ENCODE data around the gene ERFL.

The ERFL gene

GRCh38 chr19:41920882-41921576 is 7.2 kb downstream of the ERFL start:
- TF ChIP-seq SPI1 (IDR thresholded peaks at IDR 0.05; ENCODE audit: borderline replicate concordance, low read depth) = no peak
- TF ChIP-seq GABPA (IDR thresholded peaks at IDR 0.05; ENCODE audit: low read depth) = no peak
- no peak for TF ChIP-seq CTCF (IDR thresholded peaks at IDR 0.05; ENCODE audit: insufficient read depth, low read length)
- no peak for TF ChIP-seq REST (IDR thresholded peaks at IDR 0.05; ENCODE audit: insufficient replicate concordance, low read depth)
- no peak for TF ChIP-seq POLR2AphosphoS5 (IDR thresholded peaks at IDR 0.05; ENCODE audit: low read depth)
- Histone ChIP-seq H3K27ac (replicated peaks) (no peak overlapping the region), H3K4me3 (replicated peaks; ENCODE audit: insufficient read depth, low read length) (no peak overlapping the region), H3K27me3 (ENCODE audit: insufficient read depth, poor library complexity, severe bottlenecking) (peaks cover 37% of the 10 kb centered on the region)
- no peak for DNase-seq (ENCODE audit: low read depth in 1 of 2, low spot score in 1 of 2)

- TF ChIP-seq REST (IDR thresholded peaks at IDR 0.05; ENCODE audit: insufficient replicate concordance, low read depth) = no peak
- TF ChIP-seq SPI1 (IDR thresholded peaks at IDR 0.05; ENCODE audit: borderline replicate concordance, low read depth) = no peak
- TF ChIP-seq POLR2AphosphoS5 (IDR thresholded peaks at IDR 0.05; ENCODE audit: low read depth) = no peak
- no peak for TF ChIP-seq GABPA (IDR thresholded peaks at IDR 0.05; ENCODE audit: low read depth)
- no peak for TF ChIP-seq CTCF (IDR thresholded peaks at IDR 0.05; ENCODE audit: insufficient read depth, low read length)
- Histone ChIP-seq H3K27me3 (ENCODE audit: insufficient read depth, poor library complexity, severe bottlenecking) (peaks cover 43% of the 10 kb centered on the region), H3K4me3 (replicated peaks; ENCODE audit: insufficient read depth, low read length) (no peak overlapping the region), H3K27ac (replicated peaks) (no peak overlapping the region)
- no peak for DNase-seq (ENCODE audit: low read depth in 1 of 2, low spot score in 1 of 2)
Measured at GRCh38 chr19:41919948-41920712, 8.1 kb downstream of the ERFL start.

GRCh38 chr19:41918653-41919244 is 9.5 kb downstream of the ERFL start:
- TF ChIP-seq POLR2AphosphoS5 (IDR thresholded peaks at IDR 0.05; ENCODE audit: low read depth) (no peak), CTCF (IDR thresholded peaks at IDR 0.05; ENCODE audit: insufficient read depth, low read length) (no peak), GABPA (IDR thresholded peaks at IDR 0.05; ENCODE audit: low read depth) (no peak), SPI1 (IDR thresholded peaks at IDR 0.05; ENCODE audit: borderline replicate concordance, low read depth) (no peak), REST (IDR thresholded peaks at IDR 0.05; ENCODE audit: insufficient replicate concordance, low read depth) (no peak)
- no peak overlapping the region for H3K27ac ChIP-seq (replicated peaks)
- H3K27me3 ChIP-seq (ENCODE audit: insufficient read depth, poor library complexity, severe bottlenecking) = peaks cover 50% of the 10 kb centered on the region
- no peak for DNase-seq (ENCODE audit: low read depth in 1 of 2, low spot score in 1 of 2)
- no peak overlapping the region for H3K4me3 ChIP-seq (replicated peaks; ENCODE audit: insufficient read depth, low read length)
